Caco-2 (cell line): ENCODE measurements around the gene UNC93A. TPM values are rescaled to one million over a fixed set of nuclear protein-coding genes. Genes with fewer than 3 reads are reported as not detected.

Experiments used
- BruUV-seq: library from RNA; stranded (reverse); fragments of 400-500 nt; replicated peaks from 2 replicates; lab custom pipeline; 2021; lab: Mats Ljungman, UMichigan
- CTCF ChIA-PET: fragments of 300-600 bp; sonication (Branson Sonifier 250); formaldehyde crosslinking; loops from one replicate; lab custom pipeline; 2022; ENCODE audit warnings: antibody characterized with exemption; lab: Charles Lee
- POLR2A ChIA-PET: fragments of 300-600 bp; sonication (Branson Sonifier 250); formaldehyde crosslinking; loops from one replicate; lab custom pipeline; 2022; ENCODE audit warnings: antibody characterized with exemption; lab: Charles Lee
- DNase-seq, 2 experiments: peaks; one replicate each; pipeline versions ENCODE4 v3.0.0 to v3.0.0-alpha.2; 2020 to 2022
- H3K27me3 ChIP-seq: replicated peaks from 2 replicates; pipeline ENCODE4 v1.6.0; 2011; ENCODE audit warnings: low read length; ENCODE audit not compliant: control insufficient read depth, insufficient read depth
- H3K36me3 ChIP-seq: 2 replicates; pipeline ENCODE4 v1.5.1; 2011; ENCODE audit warnings: low read length; ENCODE audit not compliant: control insufficient read depth, insufficient read depth
- H3K4me1 ChIP-seq: fragments of 250-450 bp; sonication (Bioruptor Pico); 2 replicates; pipeline ENCODE4 v1.5.1; 2020; ENCODE audit warnings: mild to moderate bottlenecking
- H3K4me3 ChIP-seq: 2 replicates; pipeline ENCODE4 v1.5.1; 2011; ENCODE audit warnings: low read depth, mild to moderate bottlenecking, control low read depth, low read length
- H3K9me3 ChIP-seq: fragments of 250-450 bp; sonication (Bioruptor Pico); 2 replicates; pipeline ENCODE4 v1.5.1; 2020; ENCODE audit warnings: mild to moderate bottlenecking, moderate library complexity
- H3K27ac Mint-ChIP-seq: one replicate; pipeline ENCODE4 v1.8.0; 2022; ENCODE audit warnings: mixed read lengths; ENCODE audit not compliant: unreplicated experiment
- H3K27me3 Mint-ChIP-seq: one replicate; pipeline ENCODE4 v1.8.0; 2022; ENCODE audit warnings: mixed read lengths; ENCODE audit not compliant: insufficient read depth, unreplicated experiment
- H3K36me3 Mint-ChIP-seq: one replicate; pipeline ENCODE4 v1.8.0; 2022; ENCODE audit warnings: mild to moderate bottlenecking, mixed read lengths; ENCODE audit not compliant: insufficient read depth, unreplicated experiment
- H3K4me1 Mint-ChIP-seq: one replicate; pipeline ENCODE4 v1.8.0; 2022; ENCODE audit warnings: low read depth, mixed read lengths; ENCODE audit not compliant: unreplicated experiment
- H3K4me3 Mint-ChIP-seq: one replicate; pipeline ENCODE4 v1.8.0; 2022; ENCODE audit warnings: mild to moderate bottlenecking, moderate library complexity, mixed read lengths; ENCODE audit not compliant: unreplicated experiment
- H3K9me3 Mint-ChIP-seq: one replicate; pipeline ENCODE4 v1.8.0; 2022; ENCODE audit warnings: mixed read lengths; ENCODE audit not compliant: unreplicated experiment
- intact Hi-C: fragments of 100-400 bp; cut with micrococcal nuclease; formaldehyde crosslinking; loops from one replicate; pipeline ENCODE4 v1.10.0; 2022; ENCODE audit not compliant: unreplicated experiment
- total RNA-seq: library from RNA; stranded (reverse); gene quantifications from 2 replicates; pipeline ENCODE4 v1.2.3, GENCODE V29; 2022
- TF ChIP-seq, protein P1 (sequence below), 2 experiments: fragments of 200-600 bp in 1 of 2; IDR thresholded peaks; 1 replicate in 1 of 2; 2 replicates in 1 of 2; pipeline versions ENCODE4 v1.5.1 to v1.8.0; 2011 to 2022; ENCODE audit warnings: antibody characterized with exemption in 1 of 2, control low read depth in 1 of 2, inconsistent platforms in 1 of 2, low read depth in 1 of 2, low read length in 1 of 2, mild to moderate bottlenecking in 1 of 2, moderate library complexity in 1 of 2; ENCODE audit not compliant: insufficient read depth in 1 of 2, severe bottlenecking in 1 of 2, unreplicated experiment in 1 of 2

The UNC93A gene
- total RNA-seq, 1 experiment from 2014 or later = 32.3 TPM

DNA sequence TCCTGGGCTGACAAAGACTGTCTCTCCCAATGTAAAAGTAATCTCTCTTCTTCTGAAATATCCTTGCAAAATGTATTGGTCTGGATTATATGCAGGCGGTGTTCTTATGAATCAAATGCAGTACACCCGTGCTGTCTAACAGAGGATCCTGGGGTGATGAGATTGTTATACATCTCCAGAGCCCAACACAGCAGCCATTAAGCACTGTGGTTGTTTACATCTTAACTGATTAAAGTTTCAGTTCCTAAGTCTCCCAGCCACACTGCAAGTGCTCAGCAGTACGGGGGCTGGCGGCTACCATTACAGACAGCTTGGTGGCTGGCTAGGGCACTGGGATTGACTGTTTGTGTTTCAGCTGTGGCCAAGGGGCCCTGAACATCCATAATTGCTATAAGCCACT, 7.0 kb downstream of the UNC93A start:
- Histone ChIP-seq H3K4me3 (no peak overlapping the region), H3K36me3 (peaks cover 3% of the 10 kb centered on the region), H3K9me3 (no peaks in the 10 kb centered on the region), H3K27me3 (no peaks in the 10 kb centered on the region), H3K4me1 (no peaks in the 10 kb centered on the region)
- no peaks in the 10 kb centered on the region for H3K4me1 Mint-ChIP-seq
- no peaks in the 10 kb centered on the region for H3K9me3 Mint-ChIP-seq
- no peaks in the 10 kb centered on the region for H3K27me3 Mint-ChIP-seq
- no TSS peak for BruUV-seq
- ChIA-PET POLR2A (no interaction called here), CTCF (interaction anchor here (0.8 kb wide), 1 partner anchor 53 kb away, joined by 4 read pairs; no protein-coding TSS in a partner anchor)
- no peak overlapping the region for H3K4me3 Mint-ChIP-seq
- TF ChIP-seq, protein P1, sequence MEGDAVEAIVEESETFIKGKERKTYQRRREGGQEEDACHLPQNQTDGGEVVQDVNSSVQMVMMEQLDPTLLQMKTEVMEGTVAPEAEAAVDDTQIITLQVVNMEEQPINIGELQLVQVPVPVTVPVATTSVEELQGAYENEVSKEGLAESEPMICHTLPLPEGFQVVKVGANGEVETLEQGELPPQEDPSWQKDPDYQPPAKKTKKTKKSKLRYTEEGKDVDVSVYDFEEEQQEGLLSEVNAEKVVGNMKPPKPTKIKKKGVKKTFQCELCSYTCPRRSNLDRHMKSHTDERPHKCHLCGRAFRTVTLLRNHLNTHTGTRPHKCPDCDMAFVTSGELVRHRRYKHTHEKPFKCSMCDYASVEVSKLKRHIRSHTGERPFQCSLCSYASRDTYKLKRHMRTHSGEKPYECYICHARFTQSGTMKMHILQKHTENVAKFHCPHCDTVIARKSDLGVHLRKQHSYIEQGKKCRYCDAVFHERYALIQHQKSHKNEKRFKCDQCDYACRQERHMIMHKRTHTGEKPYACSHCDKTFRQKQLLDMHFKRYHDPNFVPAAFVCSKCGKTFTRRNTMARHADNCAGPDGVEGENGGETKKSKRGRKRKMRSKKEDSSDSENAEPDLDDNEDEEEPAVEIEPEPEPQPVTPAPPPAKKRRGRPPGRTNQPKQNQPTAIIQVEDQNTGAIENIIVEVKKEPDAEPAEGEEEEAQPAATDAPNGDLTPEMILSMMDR (IDR thresholded peaks at IDR 0.05; ENCODE audit: insufficient read depth in 1 of 2, low read depth in 1 of 2, low read length in 1 of 2, severe bottlenecking in 1 of 2, unreplicated experiment in 1 of 2) = no peak
- intact Hi-C loops = no loop called here
- H3K36me3 Mint-ChIP-seq = peaks cover 42% of the 10 kb centered on the region
- no peak overlapping the region for H3K27ac Mint-ChIP-seq
- no peak for DNase-seq

DNA sequence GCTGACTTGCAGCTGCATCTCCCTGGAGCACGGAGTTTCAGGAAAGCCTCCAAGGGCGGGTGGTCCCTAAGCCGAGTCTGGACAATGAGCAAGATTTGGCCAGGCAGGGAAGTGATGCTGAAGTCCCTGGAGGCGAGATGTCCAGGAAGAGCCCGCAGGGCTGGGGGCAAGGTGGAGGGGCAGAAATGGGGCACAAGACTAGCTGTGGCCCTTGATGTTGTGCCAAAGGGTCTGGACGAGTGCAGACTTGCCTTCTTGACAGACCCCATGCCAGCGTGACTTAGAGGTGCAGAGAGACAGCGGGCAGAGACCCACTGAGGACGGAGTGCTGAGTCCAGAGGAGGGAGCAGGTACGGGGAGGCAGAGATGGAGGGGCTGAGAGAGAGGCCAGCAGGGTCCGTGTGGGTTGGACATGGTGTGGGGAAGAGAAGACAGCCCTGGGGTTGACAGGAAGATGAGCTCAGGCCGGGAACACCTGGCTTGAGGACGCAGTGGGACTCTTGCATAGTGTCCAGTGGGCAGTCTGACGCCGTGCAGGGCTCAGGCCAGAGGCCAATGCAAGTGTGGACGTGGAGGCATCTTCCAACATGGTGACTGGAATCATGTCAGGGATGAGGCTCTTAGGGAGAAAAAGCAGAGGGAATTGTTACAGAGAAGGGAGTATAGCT, 8.7 kb downstream of the UNC93A start:
- Mint-ChIP-seq H3K27ac (peak overlapping the region; percentile 6), H3K36me3 (peaks cover 52% of the 10 kb centered on the region), H3K4me1 (no peaks in the 10 kb centered on the region), H3K27me3 (no peaks in the 10 kb centered on the region), H3K4me3 (no peak overlapping the region), H3K9me3 (no peaks in the 10 kb centered on the region)
- no peaks in the 10 kb centered on the region for H3K4me1 ChIP-seq
- ChIA-PET CTCF (no interaction called here), POLR2A (no interaction called here)
- intact Hi-C loops = no loop called here
- no peak overlapping the region for H3K4me3 ChIP-seq
- peaks cover 3% of the 10 kb centered on the region for H3K36me3 ChIP-seq
- DNase-seq = no peak
- no peaks in the 10 kb centered on the region for H3K27me3 ChIP-seq
- no TSS peak for BruUV-seq
- no peaks in the 10 kb centered on the region for H3K9me3 ChIP-seq
- TF ChIP-seq, protein P1 (IDR thresholded peaks at IDR 0.05; ENCODE audit: insufficient read depth in 1 of 2, low read depth in 1 of 2, low read length in 1 of 2, severe bottlenecking in 1 of 2, unreplicated experiment in 1 of 2) = no peak

DNA sequence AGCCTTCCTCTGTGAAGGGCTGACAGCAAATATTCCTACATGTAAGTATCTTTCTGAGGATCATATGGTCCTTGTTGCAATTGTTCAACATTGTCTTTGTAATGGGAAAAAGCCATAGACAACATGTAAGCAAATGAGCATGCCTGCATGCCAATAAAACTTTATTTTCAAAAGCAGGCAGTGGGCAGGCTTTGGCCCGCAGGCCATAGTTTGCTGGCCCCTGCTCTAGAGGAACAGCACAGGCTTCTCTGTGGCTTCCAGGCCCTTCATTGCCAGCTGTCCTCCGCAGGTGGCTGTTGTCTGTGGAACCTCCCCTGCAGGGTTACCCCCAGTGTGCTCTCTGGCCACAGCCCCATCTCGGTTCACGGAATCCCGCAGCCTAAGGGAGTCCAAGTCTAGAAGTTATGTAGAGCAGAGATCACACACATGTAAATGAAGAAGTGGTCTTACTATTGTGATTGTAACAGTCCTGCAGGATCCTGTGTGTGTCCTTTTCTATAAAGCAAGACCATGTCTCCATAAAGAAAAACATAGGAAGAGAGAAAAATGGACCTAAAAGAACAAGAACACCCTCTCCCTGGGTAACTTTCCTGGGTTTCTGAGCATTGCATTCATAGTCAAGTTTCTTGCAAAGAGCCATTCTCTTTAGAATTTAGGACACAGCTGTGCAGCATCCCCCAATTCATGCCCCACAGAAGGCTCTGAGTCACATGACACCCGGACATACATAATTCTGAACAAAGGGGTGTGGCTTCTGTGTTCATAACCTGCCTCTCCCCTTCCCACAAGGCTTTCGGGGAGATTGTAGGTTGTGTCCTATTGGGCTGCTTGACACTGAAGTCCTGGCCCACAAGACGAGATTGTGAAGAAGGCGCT, 10.0 kb downstream of the UNC93A start:
- peaks cover 2% of the 10 kb centered on the region; the same call in 1 of the 2 replicates for H3K36me3 ChIP-seq
- CTCF ChIA-PET = no interaction called here
- TF ChIP-seq, protein P1 (IDR thresholded peaks at IDR 0.05; ENCODE audit: insufficient read depth in 1 of 2, low read depth in 1 of 2, low read length in 1 of 2, severe bottlenecking in 1 of 2, unreplicated experiment in 1 of 2) = no peak
- H3K27me3 ChIP-seq = no peaks in the 10 kb centered on the region
- peaks cover 2% of the 10 kb centered on the region for H3K4me1 Mint-ChIP-seq
- no peaks in the 10 kb centered on the region for H3K27me3 Mint-ChIP-seq
- DNase-seq = no peak
- no TSS peak for BruUV-seq
- H3K4me1 ChIP-seq = peaks cover 4% of the 10 kb centered on the region; the same call in 1 of the 2 replicates
- H3K9me3 Mint-ChIP-seq = no peaks in the 10 kb centered on the region
- H3K4me3 ChIP-seq = no peak overlapping the region
- no peaks in the 10 kb centered on the region for H3K9me3 ChIP-seq
- no peak overlapping the region for H3K27ac Mint-ChIP-seq
- POLR2A ChIA-PET = no interaction called here
- no peak overlapping the region for H3K4me3 Mint-ChIP-seq
- peaks cover 51% of the 10 kb centered on the region for H3K36me3 Mint-ChIP-seq
- intact Hi-C loops = no loop called here
